Testis (tissue), 2 donors: ENCODE measurements around the gene KRT14.

Experiments used
- CTCF ChIP-seq, 3 experiments: fragments of 450-650 bp in 2 of 3; fragments of 200-600 bp in 1 of 3; sonication (generic) in 1 of 3; IDR thresholded peaks; one replicate each; pipeline ENCODE4 v1.5.1; 2016 to 2019; ENCODE audit warnings: antibody characterized with exemption in 3 of 3, mild to moderate bottlenecking in 2 of 3, moderate library complexity in 1 of 3
- POLR2A ChIP-seq: fragments of 450-650 bp; IDR thresholded peaks from one replicate; pipeline ENCODE4 v1.6.1; 2017; ENCODE audit warnings: antibody characterized with exemption, mild to moderate bottlenecking, moderate library complexity

GRCh38 chr17:41585301-41586056 is 1.2 kb downstream of the KRT14 start:
- TF ChIP-seq CTCF (IDR thresholded peaks at IDR 0.05), result no peak
- no peak for TF ChIP-seq POLR2A
